ENCODE data around the gene VPS13C. TPM values are rescaled to one million over a fixed set of nuclear protein-coding genes. Genes with fewer than 3 reads are reported as not detected.

Gene VPS13C
- 13.3 TPM for total RNA-seq

DNA sequence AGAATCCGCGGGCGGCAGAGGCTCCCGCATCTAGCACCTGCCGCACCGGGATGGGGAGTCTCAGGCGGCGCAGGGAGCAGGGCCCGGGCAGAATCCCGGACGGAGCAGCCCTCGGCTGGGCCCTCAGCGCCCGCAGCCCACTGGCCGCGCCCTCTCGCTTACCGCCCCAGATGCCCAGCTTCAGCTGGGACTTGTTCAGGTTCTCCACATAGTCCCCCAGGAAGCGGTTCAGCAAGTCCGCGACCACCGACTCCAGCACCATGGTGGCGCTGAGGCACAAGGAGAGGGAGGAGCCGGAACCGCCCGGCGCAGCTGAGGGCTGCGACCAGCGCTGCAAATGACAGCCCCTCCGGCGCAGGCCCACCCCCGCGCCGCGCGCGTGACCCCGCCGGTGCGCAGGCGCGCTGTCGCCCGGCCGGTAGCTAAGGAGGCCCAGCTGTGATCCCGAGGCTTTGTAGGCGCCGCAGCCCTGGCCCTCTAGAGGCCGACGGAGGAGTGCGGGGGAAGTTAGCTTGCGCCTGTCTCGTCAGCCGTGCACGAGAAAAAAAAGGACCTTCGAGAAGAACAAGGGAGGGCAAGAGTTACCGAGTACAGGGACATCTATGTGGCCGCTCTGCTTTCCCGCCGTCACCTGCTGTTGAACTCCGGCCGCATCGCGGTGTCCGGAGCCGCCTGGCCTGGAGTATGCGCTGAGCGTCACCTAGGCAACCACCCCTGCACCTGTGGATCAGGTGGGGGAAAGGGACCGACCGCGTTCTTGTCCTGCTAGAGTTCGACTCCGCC is at the start of gene VPS13C:
Gene VPS13C, minus strand, starts transcription at position 335 of the 783 bp plus-strand sequence. Its CDS starts 73 bp downstream, at position 262.
- peak; percentile 94 for ATAC-seq

DNA sequence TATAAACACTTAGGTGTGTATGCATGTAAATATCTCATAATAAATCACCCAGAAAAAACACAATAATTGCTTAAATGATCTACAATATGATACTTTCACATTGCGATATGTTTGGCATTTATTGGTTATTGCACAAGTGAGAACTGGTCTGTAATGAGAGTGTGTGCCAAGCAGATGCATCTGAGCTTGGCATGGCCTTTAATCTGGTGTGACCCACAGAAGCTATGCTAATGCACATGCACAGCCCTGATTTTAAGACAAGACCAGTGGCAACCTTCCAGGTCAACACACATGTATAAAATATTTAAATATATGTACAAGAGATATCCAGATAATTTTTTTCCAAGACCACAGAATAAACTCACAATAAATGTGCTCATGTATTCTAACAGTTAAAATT is 49.2 kb upstream of the VPS13C start:
- no peak for ATAC-seq

GRCh38 chr15:62108411-62108810 is 48.2 kb upstream of the VPS13C start:
- ATAC-seq = no peak

DNA sequence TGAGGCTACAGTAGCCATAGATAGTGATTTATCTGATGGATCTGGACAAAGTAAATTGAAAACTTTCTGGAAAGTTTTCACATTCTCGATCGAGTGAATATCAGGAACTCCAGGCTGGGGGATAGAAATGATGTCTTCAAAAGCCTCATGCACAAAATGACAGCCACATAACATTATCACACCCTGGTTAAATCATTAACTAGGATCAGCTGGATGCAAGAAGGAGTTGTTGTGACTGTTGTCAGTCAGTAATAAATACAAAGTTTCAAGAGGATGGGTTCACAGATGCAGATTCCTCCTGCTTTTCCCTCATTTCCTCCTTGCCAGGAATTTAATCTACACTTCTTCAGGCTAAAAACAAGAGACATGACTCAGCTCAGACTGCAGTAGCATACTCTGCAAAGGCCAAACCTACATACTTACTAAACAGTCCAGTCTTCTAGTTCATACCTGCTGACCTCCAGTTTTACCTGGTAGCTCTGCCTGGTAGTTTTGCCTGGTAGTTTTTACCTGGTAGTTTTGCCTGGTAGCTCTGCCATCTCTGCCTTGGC is 47.4 kb upstream of the VPS13C start:
- no peak for ATAC-seq

DNA sequence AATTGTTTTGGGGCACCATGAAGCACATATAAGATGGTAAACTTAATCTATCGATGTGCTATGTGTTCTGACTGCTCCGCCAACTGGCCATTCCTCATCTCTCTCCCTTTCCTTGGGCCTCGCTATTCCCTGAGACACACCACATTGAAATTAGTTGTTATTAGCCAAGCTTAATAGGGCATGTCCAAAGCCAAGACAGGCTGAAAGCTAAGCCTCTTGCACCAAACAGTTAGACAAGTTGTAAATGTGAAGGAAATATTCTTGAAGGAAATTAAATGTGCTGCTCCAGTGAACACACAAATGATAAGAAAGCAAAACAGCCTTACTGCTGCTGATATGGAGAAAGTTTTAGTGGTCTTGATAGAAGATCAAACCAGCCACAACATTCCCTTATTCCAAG is 45.8 kb upstream of the VPS13C start:
- no peak for ATAC-seq

DNA sequence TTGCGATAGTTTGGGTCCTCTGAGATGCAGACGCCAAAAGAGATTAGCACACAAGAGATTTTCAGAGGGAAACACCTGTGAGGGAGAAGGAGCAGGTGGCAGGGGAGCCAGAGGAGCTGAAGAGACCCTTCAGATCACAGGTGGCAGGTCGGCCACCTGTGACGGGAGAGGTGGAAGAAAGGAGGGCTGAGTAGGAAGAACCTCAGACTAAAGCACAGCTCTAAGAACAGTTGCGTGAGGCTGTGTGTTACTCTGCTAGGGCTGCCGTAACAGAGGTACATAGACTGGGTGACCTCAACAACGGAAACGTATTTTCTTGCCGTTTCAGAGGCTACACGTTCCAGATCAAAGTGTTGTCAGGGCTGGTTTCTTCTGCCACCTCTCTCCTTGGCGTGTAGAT is 45.0 kb upstream of the VPS13C start:
- no peak for ATAC-seq

- ATAC-seq = no peak
Measured at GRCh38 chr15:62104846-62105245, 44.6 kb upstream of the VPS13C start.

- no peak for ATAC-seq
Measured at GRCh38 chr15:62104401-62104800, 44.2 kb upstream of the VPS13C start.

DNA sequence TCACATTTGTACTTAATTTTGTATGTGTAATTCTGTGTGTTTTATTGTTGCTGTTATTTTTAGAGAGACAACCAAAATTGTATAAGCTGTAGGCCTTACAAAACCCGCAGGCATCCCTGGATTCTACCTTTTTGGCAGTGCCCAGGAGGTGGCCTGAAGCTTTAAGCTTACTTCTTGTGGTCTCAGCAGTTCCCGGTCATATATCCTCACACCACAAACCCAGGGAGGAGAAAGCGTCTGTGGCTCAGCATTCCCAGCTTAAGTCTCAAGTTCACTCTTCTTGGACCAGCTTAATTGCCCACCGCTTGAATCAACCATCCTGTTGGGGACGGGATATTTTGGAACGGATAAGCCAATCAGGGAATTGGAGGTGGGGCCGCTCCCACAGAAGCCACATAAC is 43.2 kb upstream of the VPS13C start:
- no peak for ATAC-seq

- ATAC-seq = peak; percentile 65
Measured at GRCh38 chr15:62099094-62099601, 38.9 kb upstream of the VPS13C start.

DNA sequence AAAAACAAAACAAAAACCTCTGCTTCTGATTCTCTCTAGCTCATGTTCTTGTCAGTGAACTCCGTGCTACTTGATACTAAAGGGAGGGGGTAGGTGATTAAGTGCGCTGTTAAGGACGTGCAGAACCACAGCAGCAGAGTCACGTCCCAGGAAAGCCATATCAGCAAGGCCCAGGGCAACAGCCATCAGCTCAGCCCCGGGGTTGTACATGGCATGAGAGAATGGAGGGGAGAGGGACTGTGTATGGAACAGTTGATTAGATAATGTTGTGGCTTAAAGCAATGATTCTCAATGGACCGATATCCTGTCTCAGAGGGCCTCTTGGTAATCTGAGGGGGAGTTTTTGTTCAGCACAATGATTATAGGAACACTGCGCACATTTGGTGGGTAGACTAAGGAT is 34.1 kb upstream of the VPS13C start:
- no peak for ATAC-seq

DNA sequence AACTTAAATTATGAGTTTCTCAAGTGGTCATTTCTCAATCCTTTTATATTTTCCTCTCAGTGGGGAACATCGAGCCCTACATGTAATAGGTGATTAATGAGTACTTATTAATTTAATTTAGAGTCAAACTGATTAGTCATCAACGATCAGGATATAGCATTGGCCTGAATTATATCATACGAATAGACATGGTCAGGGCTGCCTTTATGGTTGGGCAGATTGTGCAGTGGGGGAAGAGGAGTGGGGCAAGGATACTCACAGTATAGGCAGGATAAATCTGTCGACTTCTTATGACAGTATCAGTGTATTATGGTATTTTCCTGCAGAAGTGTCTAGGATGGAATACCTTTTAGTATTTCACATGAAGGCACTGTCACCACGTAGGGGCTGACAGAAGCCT is 33.6 kb upstream of the VPS13C start:
- ATAC-seq = no peak

DNA sequence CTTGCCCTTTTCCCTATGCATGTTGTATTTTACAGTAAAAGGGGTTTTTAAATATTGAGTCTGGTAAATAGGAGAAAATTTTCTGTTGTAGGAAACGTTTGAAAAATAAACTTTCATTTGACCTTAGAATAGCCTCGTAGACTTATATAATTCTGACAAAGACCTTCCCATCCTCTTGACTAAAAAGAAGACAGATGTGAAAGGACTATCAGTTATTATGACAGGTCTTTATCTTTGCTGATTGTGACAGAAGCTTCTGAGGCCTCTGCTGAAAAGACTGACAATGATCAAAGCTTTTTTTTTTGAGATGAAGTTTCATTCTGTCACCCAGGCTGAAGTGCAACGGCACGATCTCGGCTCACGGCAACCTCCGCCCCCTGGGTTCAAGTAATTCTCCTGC is 30.7 kb upstream of the VPS13C start:
- ATAC-seq = no peak

GRCh38 chr15:62089616-62090015 is 29.4 kb upstream of the VPS13C start:
- ATAC-seq = no peak

GRCh38 chr15:62088353-62088693 is 28.1 kb upstream of the VPS13C start:
- ATAC-seq = no peak

- no peak for ATAC-seq
Measured at GRCh38 chr15:62087671-62088352, 27.6 kb upstream of the VPS13C start.

DNA sequence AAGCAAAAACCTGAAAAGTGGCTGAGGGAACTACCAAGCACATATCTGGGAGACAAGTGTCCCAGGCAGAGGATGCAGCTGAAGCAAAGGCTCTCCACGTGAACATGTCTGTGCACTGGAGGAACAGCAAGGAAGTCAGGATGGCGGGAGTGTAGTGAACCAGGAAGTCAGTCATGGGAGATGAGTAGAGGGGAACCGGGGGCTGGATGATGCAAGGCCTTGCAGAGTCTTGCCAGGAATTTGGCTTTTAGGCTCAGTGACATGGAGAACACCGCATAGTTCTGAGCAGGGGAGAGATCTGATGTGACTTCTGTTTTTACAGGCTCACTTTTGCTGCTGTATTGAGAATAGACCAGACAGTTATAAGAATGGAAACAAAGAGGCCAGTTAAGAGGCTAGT is 25.5 kb upstream of the VPS13C start:
- ATAC-seq = no peak

- no peak for ATAC-seq
Measured at GRCh38 chr15:62083194-62084154, 23.2 kb upstream of the VPS13C start.

GRCh38 chr15:62079594-62079993 is 19.3 kb upstream of the VPS13C start:
- no peak for ATAC-seq

GRCh38 chr15:62075595-62076277 is 15.5 kb upstream of the VPS13C start:
- peak; percentile 99 for ATAC-seq

- ATAC-seq = no peak
Measured at GRCh38 chr15:62071711-62072308, 11.6 kb upstream of the VPS13C start.

DNA sequence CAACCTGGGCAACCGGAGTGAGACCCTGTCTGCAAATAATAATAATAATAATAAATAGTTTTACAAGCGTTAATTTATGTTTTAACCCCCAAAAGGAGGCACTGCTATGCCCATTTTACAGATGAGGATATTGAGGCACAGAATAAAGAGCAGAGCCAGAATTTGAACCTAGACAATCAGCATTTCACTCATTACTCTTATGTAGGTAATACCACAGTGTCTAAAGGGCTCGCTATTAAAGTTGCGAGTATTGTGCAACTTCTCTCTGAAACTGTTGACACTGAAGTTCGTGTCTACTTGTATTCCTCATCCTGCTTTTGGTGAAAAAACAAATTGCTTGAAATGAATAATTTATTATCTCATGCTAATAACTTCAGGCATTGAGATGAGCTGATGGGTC is 9.3 kb upstream of the VPS13C start:
- ATAC-seq = no peak

Measured in esophagus mucosa (tissue), 1 donor.